A673 (cell line): Measurements from ENCODE around the gene CCDC88C. TPM values are rescaled to one million over a fixed set of nuclear protein-coding genes. Genes with fewer than 3 reads are reported as not detected.

Source experiments
- BruUV-seq: library from RNA; stranded (reverse); fragments of 400-500 nt; replicated peaks from 2 replicates; lab custom pipeline; 2021; lab: Mats Ljungman, UMichigan
- CTCF ChIA-PET: fragments of 300-600 bp; sonication (Branson Sonifier 250); formaldehyde crosslinking; loops from one replicate; lab custom pipeline; 2022; ENCODE audit warnings: antibody characterized with exemption; lab: Charles Lee
- POLR2A ChIA-PET: fragments of 300-600 bp; sonication (Branson Sonifier 250); formaldehyde crosslinking; loops from one replicate; lab custom pipeline; 2022; ENCODE audit warnings: antibody characterized with exemption; ENCODE audit not compliant: low non-redundant PET; lab: Charles Lee
- DNase-seq: peaks from one replicate; pipeline ENCODE4 v3.0.0-alpha.2; 2015; ENCODE audit warnings: low spot score
- H3K27ac ChIP-seq: fragments of 200-600 bp; sonication (generic); 2 replicates; pipeline ENCODE4 v1.5.1; 2016; ENCODE audit warnings: mixed run types, low read depth, mild to moderate bottlenecking, mixed read lengths, antibody characterized with exemption, low read length; ENCODE audit not compliant: poor library complexity, severe bottlenecking
- H3K27me3 ChIP-seq: fragments of 200-600 bp; sonication (generic); replicated peaks from 2 replicates; pipeline ENCODE4 v1.6.1; 2017; ENCODE audit warnings: mixed run types, low read depth, mild to moderate bottlenecking, mixed read lengths, antibody characterized with exemption, low read length; ENCODE audit not compliant: insufficient read depth, poor library complexity
- H3K36me3 ChIP-seq: fragments of 200-600 bp; sonication (generic); 2 replicates; pipeline ENCODE4 v1.6.1; 2016; ENCODE audit warnings: mixed run types, mild to moderate bottlenecking, mixed read lengths, antibody characterized with exemption, low read length; ENCODE audit not compliant: insufficient read depth, poor library complexity, severe bottlenecking
- H3K4me1 ChIP-seq: fragments of 200-600 bp; sonication (generic); 2 replicates; pipeline ENCODE4 v1.6.1; 2017; ENCODE audit warnings: mixed run types, mild to moderate bottlenecking, mixed read lengths, antibody characterized with exemption, low read length; ENCODE audit not compliant: insufficient read depth, poor library complexity, severe bottlenecking
- H3K4me3 ChIP-seq: fragments of 200-600 bp; sonication (generic); 2 replicates; pipeline ENCODE4 v1.5.1; 2016; ENCODE audit warnings: low read depth, mixed run types, mild to moderate bottlenecking, mixed read lengths, low read length; ENCODE audit not compliant: poor library complexity, severe bottlenecking
- H3K9me3 ChIP-seq: fragments of 200-600 bp; sonication (generic); 2 replicates; pipeline ENCODE4 v1.6.1; 2016; ENCODE audit warnings: mixed run types, low read depth, mild to moderate bottlenecking, mixed read lengths, antibody characterized with exemption, low read length; ENCODE audit not compliant: poor library complexity, severe bottlenecking
- CTCF ChIP-seq: fragments of 300-800, 200-600 bp; sonication (generic); conservative IDR thresholded peaks from 2 replicates; pipeline ENCODE4 v1.5.1; 2017; ENCODE audit warnings: low read depth, mild to moderate bottlenecking, antibody characterized with exemption, low read length, moderate library complexity, mixed read lengths
- EZH2 ChIP-seq: fragments of 200-600 bp; sonication (generic); IDR thresholded peaks from 2 replicates; pipeline ENCODE4 v1.6.1; 2017; ENCODE audit warnings: borderline replicate concordance, low read depth, mild to moderate bottlenecking, mixed read lengths, antibody characterized with exemption, low read length; ENCODE audit not compliant: poor library complexity, severe bottlenecking
- intact Hi-C: fragments of 100-400 bp; cut with micrococcal nuclease; formaldehyde crosslinking; loops from one replicate; pipeline ENCODE4 v1.10.0; 2022; ENCODE audit not compliant: unreplicated experiment
- total RNA-seq: library from RNA; stranded (reverse); gene quantifications from 2 replicates; pipeline ENCODE4 v1.2.3, GENCODE V29; 2021

The CCDC88C gene
- total RNA-seq, 1 experiment from 2014 or later: 49.1 TPM

GRCh38 chr14:91358654-91359220 lies 58.9 kb downstream of the CCDC88C start:
- BruUV-seq: no TSS peak
- ChIA-PET POLR2A (no interaction called here), CTCF (interaction anchor here (1.2 kb wide), 1 partner anchor 35 kb away, joined by 5 read pairs; no protein-coding TSS in a partner anchor)
- DNase-seq: no peak
- Histone ChIP-seq H3K4me1 (peaks cover 66% of the 10 kb centered on the region), H3K36me3 (no peaks in the 10 kb centered on the region), H3K27ac (peak overlapping the region; percentile 55), H3K4me3 (no peak overlapping the region), H3K27me3 (no peaks in the 10 kb centered on the region), H3K9me3 (no peaks in the 10 kb centered on the region)
- no peak for TF ChIP-seq EZH2
- TF ChIP-seq CTCF: no peak
- intact Hi-C loops: loop anchor here (1.0 to 5.0 kb wide), 2 partner anchors 59 to 214 kb away; partner anchors contain the start of gene CCDC88C

- Histone ChIP-seq H3K4me3 (no peak overlapping the region), H3K36me3 (no peaks in the 10 kb centered on the region), H3K9me3 (no peaks in the 10 kb centered on the region), H3K27me3 (no peaks in the 10 kb centered on the region), H3K27ac (no peak overlapping the region), H3K4me1 (peaks cover 62% of the 10 kb centered on the region)
- BruUV-seq: no TSS peak
- intact Hi-C loops: loop anchor here (5.0 kb wide), 1 partner anchor 59 kb away; the partner anchor contains the start of gene CCDC88C
- POLR2A ChIA-PET: no interaction called here
- CTCF ChIA-PET: no interaction called here
- TF ChIP-seq EZH2 (no peak), CTCF (no peak)
- no peak for DNase-seq
Measured at GRCh38 chr14:91358025-91358319, 59.6 kb downstream of the CCDC88C start.

- H3K4me3 ChIP-seq: no peak overlapping the region
- CTCF ChIA-PET: no interaction called here
- no peaks in the 10 kb centered on the region for H3K36me3 ChIP-seq
- intact Hi-C loops: loop anchor here (5.0 kb wide), 1 partner anchor 60 kb away; the partner anchor contains the start of gene CCDC88C
- POLR2A ChIA-PET: no interaction called here
- DNase-seq: no peak
- H3K4me1 ChIP-seq: peaks cover 57% of the 10 kb centered on the region
- TF ChIP-seq CTCF: no peak
- TF ChIP-seq EZH2: no peak
- H3K27me3 ChIP-seq: no peaks in the 10 kb centered on the region
- H3K9me3 ChIP-seq: no peaks in the 10 kb centered on the region
- H3K27ac ChIP-seq: no peak overlapping the region
- no TSS peak for BruUV-seq
Measured at GRCh38 chr14:91357272-91358024, 60.2 kb downstream of the CCDC88C start.
